C1 segment of cervical spinal cord (tissue), 14 donors: Measurements from ENCODE around the gene REPS2.

Experiments used
- DNase-seq, 14 donors: peaks; one replicate each; lab custom pipeline; 2025; lab: John Stamatoyannopoulos, UW

REPS2 gene

GRCh38 chrX:17035111-17035510 lies 88.7 kb downstream of the REPS2 start:
- DNase-seq: no peak

DNA sequence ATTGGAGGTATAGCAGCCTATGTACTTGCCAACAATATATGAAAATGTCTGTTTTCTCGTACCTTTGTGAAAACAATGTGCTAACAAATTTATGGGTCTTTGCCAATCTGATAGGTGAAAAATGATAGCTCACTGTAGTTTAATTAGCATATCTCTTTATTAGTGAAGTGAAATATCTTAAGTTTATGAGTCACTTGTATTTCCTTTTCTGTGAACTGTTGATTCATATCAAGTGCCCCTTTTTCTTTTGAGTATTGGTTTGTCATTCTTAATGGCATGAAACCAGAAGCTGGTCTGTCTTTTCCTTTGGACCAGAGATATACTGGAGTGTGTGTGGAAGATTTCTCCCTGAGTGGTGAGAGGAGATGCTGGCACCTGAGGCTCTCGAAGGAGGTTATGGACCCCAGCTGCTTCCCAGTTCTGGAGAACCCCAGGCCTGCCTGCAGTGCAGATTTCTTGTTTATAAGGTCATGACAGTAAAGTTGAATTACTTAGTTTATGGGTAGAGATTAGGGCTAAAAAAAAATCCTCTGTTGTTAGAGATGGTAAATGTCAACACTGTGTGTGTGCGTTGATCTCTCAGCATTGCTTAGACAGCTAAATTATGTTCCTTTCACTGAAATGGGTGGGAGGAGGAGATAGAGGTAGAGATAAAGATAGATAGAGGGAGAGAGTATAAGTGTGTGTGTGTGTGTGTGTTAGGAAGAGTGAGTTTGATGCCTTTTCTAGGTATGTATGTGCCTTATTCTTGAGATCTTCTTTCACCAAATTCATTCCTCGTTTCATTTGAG lies 89.9 kb downstream of the REPS2 start:
- DNase-seq: no peak

DNA sequence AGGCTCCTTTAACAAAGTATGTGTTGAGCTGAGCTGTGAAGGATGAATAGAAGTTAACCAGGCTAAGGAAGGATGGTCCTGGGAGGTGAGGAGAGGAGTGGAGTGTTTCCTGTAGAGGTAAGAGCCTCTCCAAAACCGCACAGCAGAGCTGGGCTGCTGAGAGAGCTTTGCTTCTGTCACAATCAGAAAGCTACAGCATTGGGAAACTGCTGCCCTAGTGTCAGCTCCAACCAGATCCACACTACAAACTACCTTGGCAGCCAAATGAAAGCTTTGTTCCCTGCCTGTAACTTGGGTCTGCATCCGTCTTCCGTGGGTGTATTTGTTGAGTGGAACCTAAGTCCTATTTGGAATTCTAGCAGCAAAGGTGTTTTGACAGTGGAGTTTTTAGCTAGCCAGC lies 91.8 kb downstream of the REPS2 start:
- DNase-seq: no peak

DNA sequence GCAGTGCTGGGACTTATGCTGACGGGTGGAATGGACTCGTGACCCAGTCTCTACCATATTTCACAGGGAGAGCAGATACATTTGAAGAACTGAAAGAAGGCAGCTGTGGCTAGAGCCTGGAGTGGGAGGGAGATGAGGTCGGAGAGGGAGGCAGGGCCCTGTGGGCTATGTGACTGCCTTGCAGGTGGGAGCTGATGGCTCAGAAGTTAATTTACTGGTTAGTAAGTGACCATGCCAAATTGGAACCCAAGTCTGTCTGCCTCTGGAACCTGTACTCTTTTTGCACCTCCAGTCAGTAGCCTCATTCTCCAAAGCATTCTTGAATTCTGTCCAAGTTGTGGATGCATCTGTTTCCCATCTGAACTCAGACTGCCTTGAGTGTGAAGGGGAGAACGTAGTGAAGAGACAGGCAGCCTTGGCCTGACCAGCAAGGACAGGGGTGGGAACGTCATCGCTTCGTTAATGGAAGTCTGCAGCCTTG lies 92.3 kb downstream of the REPS2 start:
- DNase-seq: peak in 1 of 14 donors; percentile 4

DNA sequence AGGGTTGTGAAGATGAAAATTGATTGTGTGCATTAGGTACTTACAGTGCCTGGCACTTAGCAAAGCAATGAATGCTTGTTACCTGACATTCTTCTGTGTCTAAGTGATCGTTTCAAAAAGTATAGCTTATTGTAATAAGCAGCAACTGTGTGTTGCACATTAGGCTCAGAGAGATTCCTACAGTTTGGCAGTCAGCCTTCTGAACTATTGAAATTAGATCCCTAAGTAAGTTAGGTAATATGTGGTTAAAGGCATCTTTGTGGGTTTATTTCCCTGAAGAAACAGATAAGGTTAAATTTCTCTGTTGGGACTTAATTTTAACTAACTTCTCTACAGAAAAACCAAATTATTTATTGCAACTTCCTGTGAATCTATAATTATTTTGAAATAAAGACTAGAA lies 93.4 kb downstream of the REPS2 start:
- no peak for DNase-seq

DNA sequence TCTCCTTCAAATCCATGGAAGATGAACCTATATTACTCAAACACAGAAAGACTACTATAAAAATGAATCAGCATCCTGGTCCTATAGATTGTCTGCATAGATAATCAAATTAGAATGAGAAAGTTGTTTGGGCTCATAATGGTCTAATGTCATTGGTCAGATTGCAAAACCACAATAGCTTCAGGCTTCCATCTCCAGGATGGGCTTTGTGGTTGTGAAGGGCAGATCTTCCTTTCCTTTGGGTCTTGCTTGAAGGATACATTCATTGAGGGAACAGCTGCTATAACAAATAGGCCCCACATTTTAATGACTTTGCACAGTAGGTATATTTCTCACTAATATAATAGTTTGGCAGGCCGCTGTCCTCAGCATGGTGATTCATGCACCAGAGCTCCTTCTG lies 94.3 kb downstream of the REPS2 start:
- no peak for DNase-seq

GRCh38 chrX:17042037-17042436 lies 95.6 kb downstream of the REPS2 start:
- DNase-seq: no peak

DNA sequence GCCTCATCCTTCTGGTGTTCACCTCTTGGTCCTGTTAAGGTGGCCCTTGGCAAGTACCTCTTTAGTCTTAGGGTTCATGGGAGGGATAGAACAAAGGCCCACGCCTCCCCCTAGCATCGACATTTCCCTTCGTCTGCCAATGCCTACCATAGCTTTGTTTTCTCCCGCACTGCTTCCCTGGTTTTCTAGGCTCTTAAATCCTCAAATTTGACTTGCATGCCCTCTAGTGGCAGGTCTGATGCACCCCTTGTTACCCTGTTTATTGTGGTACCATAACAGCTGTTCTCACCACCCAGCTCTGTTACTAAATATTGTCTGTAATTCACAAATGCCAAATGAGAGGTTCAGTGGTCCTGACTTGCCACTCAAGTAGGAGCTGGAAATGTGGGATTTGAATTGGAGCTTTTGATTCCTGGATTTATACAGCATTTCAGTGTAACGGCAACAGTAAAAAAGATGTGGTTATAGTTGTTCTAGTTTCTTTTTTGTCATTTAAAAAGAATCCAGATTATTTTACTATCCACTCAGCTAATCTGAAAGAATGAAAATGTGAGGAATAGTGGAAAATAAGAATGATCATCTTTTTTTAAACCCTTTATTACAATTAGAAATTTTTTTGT lies 100.1 kb downstream of the REPS2 start:
- peak in 9 of 14 donors; percentile 4 to 49 (median 10) for DNase-seq

DNA sequence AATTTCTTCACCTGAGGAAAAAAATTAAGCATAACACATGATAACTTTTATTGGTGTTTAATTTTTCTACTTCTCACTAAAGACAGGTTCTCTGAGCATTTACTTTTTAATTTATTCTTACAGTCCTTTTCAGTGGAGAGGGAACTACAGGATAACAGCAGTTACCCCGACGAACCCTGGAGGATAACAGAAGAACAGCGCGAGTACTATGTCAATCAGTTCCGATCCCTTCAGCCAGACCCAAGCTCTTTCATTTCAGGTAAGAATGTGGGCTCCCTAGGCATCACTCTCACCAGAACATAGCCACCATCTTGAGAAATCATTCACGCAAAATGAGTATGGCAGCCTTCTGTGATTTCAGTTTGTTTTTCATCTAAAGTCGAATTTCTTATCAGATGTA lies 100.8 kb downstream of the REPS2 start:
- no peak for DNase-seq

DNA sequence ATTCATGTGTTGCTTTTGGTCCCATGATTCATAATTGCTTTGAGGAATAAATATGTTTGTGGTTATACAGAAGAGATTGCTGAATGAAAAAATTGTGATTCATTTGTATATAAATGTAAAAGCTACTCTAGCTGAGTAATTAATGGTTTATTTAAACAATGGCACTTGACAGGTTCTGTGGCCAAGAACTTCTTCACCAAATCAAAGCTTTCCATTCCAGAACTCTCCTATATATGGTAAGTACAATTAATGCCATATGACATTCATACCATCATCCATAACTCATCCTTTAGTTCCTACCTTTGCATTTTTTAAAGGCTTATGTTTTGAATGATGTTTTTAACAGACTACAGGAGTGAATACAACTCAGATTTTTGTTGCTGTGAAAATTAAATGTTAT lies 105.8 kb downstream of the REPS2 start:
- no peak for DNase-seq

DNA sequence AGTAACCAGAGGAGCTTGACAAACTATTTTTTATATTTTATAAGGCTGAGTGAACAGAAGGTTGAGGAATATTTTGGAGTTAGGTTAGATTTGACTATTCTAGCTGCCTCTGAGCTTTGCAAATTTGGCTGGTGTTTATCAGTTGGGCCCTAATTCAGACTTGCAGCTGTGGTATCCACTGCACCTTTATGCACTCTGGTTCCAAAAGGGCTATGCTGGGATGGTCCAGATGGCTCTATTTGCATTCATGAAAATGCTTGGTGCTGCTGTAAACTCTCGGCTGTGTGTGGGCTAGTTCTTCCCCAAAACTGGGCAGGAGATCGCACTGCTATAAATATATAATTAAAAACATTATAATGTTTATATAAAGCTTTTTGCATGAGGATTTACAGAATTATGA lies 106.3 kb downstream of the REPS2 start:
- no peak for DNase-seq

DNA sequence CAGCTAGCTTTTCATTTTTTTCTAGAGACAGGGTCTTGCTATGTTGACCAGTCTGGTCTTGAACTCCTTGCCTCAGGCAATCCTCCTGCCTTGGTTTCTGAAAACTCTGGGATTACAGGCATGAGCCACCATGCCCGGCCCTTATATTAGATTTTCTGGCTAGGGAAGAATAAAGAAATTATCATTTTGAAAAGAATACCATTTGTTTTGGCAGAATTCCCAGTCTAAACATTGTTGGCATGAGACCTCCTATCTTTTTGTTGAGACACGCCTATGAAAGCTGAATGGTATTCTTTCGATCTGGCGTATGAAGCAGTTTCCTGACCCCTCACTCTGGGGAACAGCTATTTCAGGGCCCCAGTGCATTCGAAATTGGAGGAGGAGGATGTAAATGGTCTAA lies 107.0 kb downstream of the REPS2 start:
- DNase-seq: no peak

DNA sequence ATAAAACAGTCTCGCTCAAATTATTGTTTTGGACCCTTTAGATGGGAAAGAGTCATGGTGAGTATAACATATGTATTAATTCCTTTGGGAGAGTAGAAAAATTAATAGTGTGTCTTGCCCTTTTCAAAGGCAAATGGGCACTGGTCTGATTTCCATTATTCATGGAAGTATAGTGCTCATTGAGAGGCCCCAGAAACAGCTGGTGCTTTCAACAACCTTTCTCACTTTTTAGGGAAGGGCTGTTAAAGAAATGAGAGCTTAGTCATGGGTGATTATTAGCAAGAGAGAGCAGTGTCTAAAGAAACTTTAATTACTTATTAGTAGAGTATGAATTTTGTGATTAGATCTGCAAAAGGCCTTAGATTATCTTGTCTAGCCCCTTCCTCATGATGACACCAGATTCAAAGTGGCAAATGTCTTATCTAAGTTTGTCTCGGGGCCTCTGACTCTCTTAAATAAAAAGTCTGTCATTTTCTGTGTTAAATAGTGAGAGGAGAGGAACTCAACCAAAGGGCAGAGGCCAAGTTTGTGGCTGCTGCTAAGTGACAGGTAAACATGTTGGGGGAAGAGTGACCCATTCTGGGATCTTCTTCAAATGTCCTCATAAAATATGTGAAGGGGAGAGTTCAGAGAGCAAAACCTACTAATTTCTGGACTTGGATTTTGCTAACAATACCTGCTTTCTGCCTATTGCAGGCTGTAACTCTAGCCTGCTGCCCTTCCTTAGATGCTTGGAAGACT lies 110.6 kb downstream of the REPS2 start:
- DNase-seq: no peak

GRCh38 chrX:17062065-17062464 lies 115.6 kb downstream of the REPS2 start:
- no peak for DNase-seq

DNA sequence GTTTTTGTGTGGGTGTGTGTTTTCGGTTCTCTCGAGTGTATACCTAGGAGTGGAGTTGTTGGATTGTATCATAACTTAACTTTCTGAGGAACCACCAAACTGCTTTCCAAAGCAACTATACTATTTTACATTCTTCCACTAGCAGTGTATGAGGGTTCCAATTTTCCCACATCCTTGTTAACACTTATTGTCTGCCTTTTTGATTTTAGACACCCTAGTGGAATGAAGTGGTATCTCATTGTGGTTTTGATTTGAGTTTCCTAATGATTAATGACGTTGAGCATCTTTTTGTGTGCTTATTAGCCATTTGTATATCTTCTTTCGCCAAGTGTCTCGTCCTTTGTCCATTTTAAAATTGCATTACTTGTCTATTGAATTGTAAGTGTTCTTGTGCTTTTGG lies 118.6 kb downstream of the REPS2 start:
- DNase-seq: no peak

- DNase-seq: no peak
Measured at GRCh38 chrX:17067534-17067933, 121.1 kb downstream of the REPS2 start.

GRCh38 chrX:17072301-17072700 lies 125.8 kb downstream of the REPS2 start:
- no peak for DNase-seq

- DNase-seq: no peak
Measured at GRCh38 chrX:17072721-17073230, 126.3 kb downstream of the REPS2 start.

- no peak for DNase-seq
Measured at GRCh38 chrX:17075004-17075403, 128.5 kb downstream of the REPS2 start.

GRCh38 chrX:17077361-17077760 lies 130.9 kb downstream of the REPS2 start:
- no peak for DNase-seq

- DNase-seq: no peak
Measured at GRCh38 chrX:17078031-17078720, 131.7 kb downstream of the REPS2 start.

DNA sequence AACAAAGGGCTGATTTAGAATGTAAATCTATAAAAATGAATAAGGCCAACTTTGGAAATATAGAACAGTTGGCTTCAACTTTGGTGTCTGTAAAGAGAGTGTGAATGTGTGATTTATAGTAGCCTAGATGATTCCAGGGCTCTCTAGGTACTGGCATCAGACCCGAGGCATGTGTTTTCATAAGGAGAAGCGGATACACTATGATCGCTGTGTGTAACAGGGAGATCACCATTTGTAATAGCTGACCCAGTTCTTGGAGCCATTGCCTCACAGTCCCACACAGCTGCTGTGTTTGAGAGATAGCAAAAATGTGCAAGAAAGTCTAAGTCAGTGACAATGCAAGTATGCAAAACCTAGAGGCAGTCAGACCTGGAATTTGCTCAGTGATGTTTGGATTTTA lies 135.1 kb downstream of the REPS2 start:
- peak in 1 of 14 donors; percentile 9 for DNase-seq
